Esophagus squamous epithelium (tissue), 4 donors: Measurements from ENCODE around the gene SPRED1.

Experiments used
- POLR2A ChIP-seq, 4 donors: fragments of 450-650 bp; IDR thresholded peaks; one replicate each; pipeline ENCODE4 v1.6.1; 2017; ENCODE audit warnings: antibody characterized with exemption in 4 of 4, mild to moderate bottlenecking in 4 of 4, moderate library complexity in 3 of 4
- TF ChIP-seq, protein P1 (sequence below), 6 experiments: fragments of 450-650 bp in 4 of 6; fragments of 200-600 bp in 2 of 6; sonication (generic) in 2 of 6; IDR thresholded peaks; one replicate each; pipeline ENCODE4 v1.5.1; 2016 to 2019; ENCODE audit warnings: antibody characterized with exemption in 6 of 6, mild to moderate bottlenecking in 4 of 6, moderate library complexity in 4 of 6

DNA sequence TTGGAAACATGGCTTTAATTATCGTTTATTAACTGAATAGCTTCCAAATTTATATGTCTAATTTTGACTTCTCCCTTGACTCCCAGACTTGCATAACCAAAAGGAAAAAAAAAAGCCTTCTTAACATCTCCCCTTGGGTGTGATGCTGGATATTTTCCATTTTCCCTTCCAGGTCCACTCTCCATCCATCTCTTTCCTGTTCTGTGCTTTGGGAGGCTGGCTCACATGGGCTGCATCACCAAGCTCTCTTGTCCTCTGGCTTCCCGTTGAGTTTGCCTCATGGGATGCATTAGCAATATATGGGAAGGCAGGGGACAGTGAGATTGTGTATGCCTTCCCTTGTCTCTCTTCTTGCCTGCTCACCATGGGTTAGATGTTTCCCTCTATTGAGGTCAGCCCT, 123.4 kb downstream of the SPRED1 start:
- TF ChIP-seq, protein P1, sequence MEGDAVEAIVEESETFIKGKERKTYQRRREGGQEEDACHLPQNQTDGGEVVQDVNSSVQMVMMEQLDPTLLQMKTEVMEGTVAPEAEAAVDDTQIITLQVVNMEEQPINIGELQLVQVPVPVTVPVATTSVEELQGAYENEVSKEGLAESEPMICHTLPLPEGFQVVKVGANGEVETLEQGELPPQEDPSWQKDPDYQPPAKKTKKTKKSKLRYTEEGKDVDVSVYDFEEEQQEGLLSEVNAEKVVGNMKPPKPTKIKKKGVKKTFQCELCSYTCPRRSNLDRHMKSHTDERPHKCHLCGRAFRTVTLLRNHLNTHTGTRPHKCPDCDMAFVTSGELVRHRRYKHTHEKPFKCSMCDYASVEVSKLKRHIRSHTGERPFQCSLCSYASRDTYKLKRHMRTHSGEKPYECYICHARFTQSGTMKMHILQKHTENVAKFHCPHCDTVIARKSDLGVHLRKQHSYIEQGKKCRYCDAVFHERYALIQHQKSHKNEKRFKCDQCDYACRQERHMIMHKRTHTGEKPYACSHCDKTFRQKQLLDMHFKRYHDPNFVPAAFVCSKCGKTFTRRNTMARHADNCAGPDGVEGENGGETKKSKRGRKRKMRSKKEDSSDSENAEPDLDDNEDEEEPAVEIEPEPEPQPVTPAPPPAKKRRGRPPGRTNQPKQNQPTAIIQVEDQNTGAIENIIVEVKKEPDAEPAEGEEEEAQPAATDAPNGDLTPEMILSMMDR (IDR thresholded peaks at IDR 0.05), result no peak
- TF ChIP-seq POLR2A (IDR thresholded peaks at IDR 0.05), result no peak
